IPS-11a (cell line): ENCODE data around the gene MCM8.

ENCODE experiments used
- H3K4me3 ChIP-seq: one replicate; pipeline ENCODE4 v1.5.1; 2013; ENCODE audit warnings: low read depth, low read length, control low read depth

Gene MCM8

GRCh38 chr20:6040540-6040939, 90.1 kb downstream of the MCM8 start:
- no peak overlapping the region for H3K4me3 ChIP-seq

GRCh38 chr20:6040958-6041807, 90.7 kb downstream of the MCM8 start:
- H3K4me3 ChIP-seq = no peak overlapping the region

- no peak overlapping the region for H3K4me3 ChIP-seq
Observed at GRCh38 chr20:6041808-6042265, 91.4 kb downstream of the MCM8 start.

- no peak overlapping the region for H3K4me3 ChIP-seq
Observed at GRCh38 chr20:6044115-6044514, 93.7 kb downstream of the MCM8 start.

GRCh38 chr20:6045566-6045965, 95.1 kb downstream of the MCM8 start:
- no peak overlapping the region for H3K4me3 ChIP-seq

- no peak overlapping the region for H3K4me3 ChIP-seq
Observed at GRCh38 chr20:6046432-6046831, 96.0 kb downstream of the MCM8 start.

GRCh38 chr20:6048391-6048790, 97.9 kb downstream of the MCM8 start:
- no peak overlapping the region for H3K4me3 ChIP-seq
